Eye (tissue), 1 donor: ENCODE data around the gene THSD7A.

Experiments
- DNase-seq: peaks from one replicate; pipeline ENCODE4 v3.0.0-alpha.2; 2015

The THSD7A gene

DNA sequence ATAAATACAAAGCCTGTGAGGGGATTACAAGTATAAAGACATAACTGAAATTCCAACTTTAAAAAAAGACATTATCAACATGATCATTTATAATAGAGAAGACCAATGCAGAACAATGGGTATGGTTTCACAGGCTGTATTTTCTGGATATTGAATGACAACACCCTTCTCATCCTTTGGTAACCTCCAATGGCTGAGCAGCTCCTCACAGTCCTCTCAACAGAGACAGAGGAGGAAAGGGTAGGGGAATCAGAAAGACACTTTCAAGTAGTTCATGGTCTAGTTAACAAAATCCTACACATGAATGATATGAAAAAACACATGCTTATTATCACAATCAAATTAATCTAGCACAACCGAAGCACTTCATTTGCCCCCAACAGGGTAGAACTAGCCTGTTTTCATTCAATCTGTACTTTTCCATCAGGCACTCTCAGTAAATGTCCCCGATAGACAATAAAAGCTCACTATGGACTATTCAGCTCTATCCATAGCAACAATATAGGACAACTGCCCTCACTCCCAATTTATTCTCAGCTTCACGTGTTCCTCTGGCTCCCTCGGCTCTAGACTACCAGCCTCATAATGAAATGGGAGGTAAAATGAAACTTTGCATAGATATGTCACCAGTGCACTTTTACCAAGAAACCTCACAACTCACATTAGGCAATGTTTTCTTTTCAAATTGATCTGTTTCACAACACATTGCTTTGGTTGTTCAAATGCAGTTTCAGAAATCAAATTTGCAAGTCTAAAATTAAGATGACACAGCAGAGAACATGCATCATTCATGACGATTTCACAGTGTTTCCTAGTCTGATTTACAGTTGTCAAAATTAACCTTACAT lies 211.4 kb downstream of the THSD7A start:
- no peak for DNase-seq

DNA sequence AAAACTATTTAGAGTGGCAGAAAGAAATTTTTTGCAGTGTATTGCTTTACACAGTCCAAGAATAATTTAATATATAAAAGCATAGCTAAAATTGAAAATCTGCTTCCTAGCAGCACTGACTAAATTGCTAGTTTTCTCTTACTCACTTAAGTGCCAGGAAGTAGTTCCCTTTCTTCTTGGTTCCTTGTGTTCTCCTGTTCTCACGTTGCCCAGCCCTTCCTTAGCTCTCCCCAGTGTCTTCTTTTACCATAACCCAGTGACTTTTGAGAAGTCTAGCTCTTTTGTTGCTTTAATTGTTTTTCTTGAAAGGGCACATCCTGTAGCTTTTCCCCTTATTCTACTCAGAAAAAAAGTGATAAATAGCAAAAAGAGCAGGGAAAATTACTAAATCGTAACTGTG lies 215.5 kb downstream of the THSD7A start:
- DNase-seq, result no peak

DNA sequence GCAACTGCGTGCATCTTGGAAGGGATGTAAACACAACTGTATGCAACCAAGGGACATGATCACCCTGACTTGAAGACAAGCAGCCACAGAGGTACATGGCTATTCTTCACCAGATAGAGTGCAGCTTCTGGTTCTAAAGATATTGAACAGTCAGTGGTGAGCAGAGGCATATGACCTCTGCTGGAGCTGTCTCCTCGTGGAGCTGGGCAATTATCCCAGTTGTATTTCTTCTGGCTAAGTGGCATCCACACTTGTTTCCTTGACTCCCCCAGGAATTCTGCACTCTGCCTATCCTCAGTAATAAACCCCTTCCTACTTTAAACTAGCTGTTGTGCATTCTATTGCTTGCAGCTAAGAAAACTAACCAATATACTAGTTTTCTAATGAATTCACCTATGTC lies 216.8 kb downstream of the THSD7A start:
- peak; percentile 39 for DNase-seq

DNA sequence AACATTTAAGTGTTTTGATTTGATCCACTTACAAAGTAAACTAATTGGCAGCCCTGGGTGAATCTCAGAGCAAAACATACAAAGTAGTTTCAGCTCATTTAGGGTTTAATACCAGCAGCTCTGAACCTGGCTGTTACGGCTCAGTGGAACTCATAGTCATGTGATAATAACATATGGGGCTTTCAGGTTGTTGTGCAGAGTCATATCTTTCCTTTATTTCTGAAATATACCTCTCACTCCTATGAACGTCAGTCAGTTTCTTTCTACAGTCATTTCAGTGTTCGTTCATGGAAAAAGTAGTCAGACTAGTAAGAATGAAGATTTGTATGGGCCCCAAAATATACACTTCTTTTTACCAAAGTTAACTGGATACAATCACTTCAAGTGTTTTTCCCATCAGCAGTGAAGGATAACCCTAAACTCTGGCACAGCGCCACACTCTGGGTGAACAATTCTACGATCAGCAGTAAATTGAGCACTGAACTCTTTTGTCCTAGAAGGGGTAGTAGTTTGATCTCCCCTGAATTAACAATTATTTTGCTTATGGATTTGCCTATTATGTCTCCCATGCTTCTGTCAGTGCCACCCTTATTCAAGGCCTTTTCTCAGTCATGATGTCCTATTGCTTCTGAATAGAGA lies 218.6 kb downstream of the THSD7A start:
- DNase-seq, result no peak

DNA sequence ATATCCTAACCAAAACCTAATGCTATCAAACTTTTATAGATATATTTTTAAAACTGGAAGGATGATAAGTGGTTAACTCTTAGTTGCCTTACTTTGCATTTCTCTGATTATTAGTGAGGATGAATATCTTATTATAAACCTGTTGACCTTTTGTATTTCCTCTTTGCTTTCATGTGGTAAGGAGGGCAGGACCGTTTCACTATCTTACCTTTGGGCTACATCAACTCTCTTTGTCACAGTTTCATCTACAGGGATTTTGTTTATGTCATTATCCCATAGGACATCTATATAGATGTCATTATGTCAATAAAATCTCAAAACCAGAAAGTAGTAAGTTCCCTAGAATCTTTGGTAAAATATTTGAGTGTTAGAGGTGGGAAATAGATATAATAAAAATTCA lies 219.3 kb downstream of the THSD7A start:
- DNase-seq, result no peak

DNA sequence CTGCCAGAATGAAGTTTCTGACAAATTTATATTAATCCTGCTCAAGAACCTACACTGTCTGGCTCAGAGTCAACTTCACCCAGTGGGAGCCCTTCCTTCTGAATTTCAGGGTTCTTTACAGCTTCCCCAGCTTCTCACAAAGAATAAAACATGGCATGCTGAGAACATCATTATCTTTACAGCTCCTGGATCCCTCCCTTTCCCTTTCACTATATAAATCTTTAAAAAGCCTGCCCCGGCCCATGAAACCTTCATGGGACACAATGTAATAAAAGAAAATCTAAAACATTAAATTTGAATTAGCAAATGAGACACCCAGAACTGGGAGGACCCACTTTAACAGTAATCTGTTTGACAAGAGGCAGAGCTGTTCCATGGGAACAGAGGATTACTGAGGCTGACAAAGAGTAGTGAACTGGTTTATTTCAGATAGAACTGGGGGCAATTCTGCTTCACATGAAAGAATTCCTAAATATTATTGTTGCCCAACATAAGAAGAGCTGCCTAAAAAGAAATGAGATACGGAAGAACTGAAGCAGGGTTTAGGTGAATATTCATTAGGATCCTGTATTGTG lies 222.8 kb downstream of the THSD7A start:
- DNase-seq, result no peak

DNA sequence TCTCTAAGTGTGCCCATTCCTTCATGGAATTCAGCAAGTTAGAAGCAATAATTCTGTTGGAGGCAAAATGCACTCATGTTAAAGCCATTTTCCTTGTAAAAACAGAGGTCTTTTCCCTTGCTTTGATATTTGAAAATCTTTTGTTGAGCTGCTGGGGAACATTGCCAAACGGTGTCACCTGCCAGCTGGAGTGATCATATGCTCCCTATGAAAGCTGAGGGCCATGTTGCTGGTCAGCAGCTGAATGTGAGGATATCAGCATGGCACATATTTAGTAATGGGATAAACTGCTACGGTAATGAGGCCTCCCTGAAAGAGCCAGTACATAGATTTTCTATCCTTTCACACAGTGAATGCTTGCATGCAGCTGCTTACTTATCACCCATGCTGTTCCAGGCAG lies 224.3 kb downstream of the THSD7A start:
- DNase-seq, result peak; percentile 38

DNA sequence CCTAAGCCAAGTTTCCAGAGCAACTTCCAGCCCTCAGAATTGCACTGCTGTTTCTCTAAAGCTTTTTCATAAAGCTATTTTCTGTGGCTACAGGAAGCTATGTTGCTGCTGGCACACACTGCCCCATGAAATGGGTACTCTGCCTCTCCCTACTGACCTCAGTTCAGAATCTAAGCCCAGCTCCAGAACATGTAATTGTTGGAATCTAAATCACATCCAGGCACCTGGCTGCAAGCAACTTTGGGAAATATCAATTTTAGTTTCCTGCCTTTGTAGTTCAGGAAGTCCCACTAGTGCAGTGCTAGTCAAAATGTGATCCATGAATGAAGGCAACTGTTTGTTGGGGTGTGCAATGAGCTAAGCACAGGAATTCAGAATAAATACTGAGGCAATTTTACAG lies 226.2 kb downstream of the THSD7A start:
- no peak for DNase-seq

DNA sequence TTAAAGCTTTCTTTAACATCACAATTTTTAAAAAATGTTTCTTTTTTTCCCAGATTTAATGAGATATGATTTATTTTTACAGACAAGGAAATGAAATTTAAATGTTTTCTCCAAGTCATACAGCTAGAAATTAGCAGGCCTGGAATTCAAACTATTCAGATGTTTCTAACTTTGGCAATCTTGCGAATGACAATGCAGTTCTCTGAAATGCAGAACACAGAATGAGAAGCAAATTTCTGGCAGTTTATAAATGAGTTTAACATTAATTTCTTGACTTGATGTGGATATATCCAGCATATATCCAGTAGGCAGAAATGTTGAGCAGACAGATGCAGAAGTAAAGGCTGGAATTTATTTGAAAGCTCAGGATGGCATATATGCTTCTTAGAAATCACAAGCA lies 227.5 kb downstream of the THSD7A start:
- no peak for DNase-seq

DNA sequence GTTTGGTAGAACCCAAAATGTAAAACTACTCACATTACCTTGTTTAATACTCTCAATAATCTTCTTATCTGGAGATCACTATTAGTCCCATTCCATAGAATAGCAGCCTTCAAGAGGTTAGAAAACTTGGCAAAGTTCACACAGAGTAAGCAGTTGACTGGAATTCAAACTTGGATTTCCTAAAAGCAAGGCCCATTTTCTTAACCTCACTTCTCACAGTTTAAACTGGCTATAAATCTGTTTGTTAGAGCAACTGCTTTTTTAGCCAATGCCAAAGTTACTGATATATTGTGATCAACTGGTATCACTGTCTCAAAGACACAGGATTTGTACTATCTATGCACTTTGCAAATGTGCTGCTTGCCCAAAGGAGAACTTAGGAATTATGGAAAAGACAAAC lies 230.2 kb downstream of the THSD7A start:
- no peak for DNase-seq

DNA sequence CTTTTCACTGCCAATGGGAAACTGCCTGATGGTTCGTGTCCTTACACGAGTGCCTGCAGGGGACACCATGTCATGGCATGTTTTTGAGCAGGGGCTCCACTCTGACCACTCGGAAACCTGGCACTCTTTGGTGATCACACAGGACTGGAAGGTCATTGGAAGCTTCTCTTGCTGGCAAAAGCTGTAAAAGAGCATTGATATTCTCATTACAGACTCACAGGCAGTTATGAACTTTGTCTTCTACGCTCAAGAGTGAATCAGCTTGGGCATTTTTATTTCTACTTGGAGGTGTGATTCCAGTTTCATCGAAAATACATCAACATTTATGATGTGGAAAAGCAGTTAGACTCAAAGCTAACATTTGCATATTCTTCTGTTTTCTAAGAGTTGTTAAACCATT lies 238.7 kb downstream of the THSD7A start:
- DNase-seq, result no peak

DNA sequence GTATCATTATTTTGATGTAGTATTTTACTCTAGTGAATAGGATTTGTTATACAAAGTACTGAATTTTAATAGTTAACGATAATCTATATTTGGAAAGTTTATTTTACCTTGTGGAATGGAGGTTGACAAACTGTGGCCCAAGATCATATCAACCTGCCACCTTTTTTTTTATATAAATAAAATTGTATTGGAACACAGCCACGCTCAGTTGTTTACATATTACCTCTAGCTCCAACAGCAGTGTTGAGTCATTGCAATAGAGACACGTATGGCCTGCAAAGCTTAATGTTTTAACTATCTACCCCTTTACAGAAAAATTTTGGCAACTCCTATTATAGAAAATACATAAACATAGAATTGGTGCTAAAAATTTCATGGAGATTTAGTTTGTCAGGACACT lies 239.3 kb downstream of the THSD7A start:
- no peak for DNase-seq

DNA sequence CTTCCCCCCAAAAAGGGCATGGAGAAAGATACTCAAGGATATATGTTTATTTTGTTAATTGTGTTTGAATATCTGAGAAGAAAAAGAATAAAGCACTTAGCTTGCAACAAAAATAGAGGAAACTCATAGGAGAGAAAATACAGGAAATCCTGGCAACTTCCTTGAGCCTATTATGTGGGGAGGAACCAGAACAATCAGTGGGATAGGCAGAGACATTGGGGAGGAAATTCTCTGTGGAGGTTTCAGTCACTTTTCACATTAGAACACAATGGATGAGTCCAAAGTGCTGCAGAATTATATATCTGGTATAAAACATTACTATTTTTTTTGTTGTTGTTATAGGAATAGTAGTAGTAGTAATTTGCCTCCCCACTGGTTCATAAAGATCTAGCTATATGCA lies 240.1 kb downstream of the THSD7A start:
- no peak for DNase-seq

DNA sequence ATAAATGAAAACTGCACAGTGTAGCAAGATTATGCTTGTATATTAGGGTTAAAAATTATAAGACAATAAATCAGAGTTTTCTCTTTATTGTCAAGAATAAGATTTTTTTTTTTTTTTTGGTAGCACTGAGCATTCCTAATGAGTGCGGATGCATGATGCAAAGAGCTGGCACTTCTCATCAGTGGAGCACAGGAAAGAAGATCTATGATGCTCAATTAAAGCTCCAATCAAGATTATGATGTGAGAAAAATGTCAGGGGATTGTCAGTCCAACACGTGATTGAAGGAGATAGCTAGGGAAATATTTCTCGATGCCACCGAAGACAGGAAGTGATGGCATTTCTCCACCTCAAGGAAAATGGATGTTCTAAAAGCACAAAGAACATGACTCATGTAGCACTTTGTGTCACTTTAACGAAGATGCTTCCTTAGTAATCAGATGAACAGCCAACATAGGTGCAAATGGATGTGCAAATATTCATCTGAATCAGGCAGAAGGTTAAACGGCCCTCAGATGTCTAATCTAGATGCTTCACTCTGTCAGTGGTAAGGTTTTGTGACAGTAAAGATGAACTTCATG lies 240.9 kb downstream of the THSD7A start:
- DNase-seq, result no peak

DNA sequence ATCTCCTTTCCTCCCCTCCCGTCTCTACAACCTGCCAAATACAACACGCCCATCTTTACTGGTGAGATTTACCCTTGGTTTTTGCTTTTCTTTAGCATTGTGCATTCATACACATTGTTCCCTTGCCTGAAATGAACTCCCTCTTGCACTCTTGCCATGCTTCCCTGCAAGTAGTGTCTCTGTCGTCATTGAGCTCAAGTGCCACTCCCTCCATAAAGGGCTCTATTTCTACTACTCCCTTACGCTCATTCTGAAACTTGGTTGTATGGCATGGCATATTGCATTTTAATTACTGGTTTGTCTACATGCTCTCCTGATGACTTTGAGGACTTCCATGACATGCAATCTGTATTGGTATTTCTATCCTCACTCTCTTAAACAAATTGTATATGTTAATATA lies 242.7 kb downstream of the THSD7A start:
- DNase-seq, result no peak

DNA sequence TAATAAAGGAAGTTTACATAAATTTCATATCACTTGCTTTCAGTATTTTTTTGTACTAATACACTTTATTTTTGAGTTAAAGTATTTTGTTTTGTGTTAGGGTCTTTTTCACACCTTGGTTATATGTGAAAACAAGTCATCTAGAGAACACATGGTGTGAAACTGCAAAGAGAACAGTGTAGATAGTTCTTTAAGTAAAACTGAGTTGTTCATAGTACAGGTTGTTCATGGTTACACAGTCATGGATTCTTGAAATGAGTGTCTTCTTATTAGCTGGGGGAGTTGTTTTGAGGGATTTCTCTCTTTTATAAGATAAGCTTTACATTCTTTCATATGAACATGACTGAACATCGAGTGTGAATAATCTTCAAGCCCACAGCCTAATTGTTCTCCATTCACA lies 244.2 kb downstream of the THSD7A start:
- no peak for DNase-seq

DNA sequence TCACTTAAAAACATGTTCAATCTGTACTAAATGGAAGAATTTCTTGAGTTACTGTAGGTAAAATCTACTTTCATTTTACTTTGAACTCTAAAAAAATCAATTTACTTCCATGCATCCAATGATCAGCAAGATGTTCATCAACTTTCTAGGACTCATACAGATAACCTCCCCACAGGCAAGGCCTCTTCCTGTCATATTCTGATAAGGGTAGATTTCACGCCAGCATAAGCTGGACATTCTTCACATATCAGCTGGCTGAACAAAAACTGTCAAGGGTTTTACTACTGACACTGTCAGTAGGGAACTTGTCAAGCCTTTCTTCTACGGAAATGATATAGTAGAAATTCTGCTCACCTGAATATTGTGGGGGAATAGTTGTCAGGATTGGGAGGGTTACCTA lies 244.9 kb downstream of the THSD7A start:
- no peak for DNase-seq

DNA sequence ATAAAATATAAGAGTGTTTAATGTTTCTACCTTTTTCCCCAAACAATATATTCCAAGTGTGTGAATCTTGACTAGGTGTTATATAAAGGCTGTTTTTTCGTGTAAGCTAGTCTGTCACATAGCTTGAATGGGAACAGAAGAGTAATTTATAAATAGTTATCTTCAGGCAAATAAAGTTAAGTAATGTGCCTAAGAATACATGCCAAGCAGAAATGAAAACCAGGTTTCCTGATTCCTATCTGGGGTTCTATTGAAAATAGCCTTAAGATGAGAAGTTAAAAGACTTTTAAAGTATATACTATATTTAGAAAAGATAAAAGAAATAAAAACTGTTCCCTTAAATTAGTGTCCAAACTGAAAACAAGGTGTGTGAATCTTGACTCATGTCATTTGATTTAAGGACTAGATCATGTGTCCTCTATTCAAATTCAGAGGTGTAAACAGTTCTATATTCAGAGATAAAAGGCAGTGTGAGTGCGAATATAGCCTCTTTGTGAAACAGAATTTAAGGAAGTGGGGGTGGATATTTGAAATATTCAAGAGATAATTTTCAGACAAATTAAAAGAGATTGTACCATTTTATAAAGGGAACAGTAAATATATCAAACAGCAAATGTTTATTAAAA lies 247.5 kb downstream of the THSD7A start:
- no peak for DNase-seq

DNA sequence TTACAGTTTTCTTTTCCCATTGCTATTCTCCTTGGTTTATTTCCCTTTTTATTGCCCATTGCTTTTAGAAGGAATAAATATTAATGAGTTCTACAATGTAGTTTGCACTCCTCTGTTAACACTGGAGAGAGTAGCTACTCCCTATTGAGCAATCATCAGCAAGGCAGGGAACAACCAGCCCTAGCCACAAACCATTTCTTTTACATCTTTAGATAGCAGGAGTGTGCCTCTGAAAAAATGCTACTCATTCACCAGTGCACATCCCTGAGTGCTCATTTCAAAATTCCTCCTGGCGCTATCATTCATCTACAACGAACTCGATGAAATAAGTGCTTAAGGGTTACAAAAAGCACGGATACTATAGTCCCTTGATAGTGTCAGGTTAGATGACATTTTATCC lies 252.9 kb downstream of the THSD7A start:
- no peak for DNase-seq

DNA sequence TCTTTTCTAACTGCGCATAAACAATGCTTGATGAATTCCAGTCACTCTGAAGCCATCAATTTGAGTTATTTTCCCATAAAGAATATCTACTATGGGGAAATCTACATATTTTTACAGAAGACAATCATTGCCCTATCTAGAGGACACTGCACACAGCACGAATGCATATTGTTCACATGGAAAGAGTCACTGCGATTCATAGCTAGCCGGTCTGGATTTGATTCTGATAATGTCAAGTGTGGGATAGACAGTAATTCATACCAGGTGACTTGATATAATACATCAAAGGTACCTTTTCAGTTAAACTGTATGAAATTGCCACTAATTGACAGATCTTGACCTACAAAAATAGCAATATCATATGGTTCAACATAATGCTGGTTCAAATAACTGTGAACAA lies 255.7 kb downstream of the THSD7A start:
- no peak for DNase-seq

DNA sequence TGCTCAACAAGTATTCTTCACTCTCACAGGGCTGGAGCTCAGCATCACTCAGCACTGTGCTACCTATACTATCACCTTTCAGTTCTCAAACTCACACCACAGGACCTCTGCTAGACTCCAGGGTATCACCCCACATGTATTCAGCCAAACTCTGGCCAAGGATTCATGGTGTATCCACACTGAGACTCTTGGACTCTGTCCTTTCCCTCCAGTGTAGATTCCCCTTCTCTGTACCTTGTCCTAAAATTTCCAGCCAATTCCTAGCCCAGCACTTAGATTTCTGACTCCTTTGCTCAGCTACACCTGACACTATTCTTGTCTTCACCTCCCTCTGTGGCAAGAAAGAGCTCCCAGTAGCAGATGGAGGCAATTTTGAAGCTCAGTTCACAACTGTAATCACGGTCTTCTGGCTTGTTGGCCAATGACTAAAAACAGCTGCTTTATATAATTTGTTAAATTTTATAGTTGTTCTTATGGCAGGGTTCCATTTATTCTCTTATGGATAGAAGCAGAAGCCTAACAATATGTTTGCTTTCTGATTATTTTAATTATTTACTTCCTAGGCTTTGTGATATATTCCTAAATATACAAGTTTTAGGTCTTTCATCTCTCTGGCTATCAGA lies 258.8 kb downstream of the THSD7A start:
- no peak for DNase-seq

DNA sequence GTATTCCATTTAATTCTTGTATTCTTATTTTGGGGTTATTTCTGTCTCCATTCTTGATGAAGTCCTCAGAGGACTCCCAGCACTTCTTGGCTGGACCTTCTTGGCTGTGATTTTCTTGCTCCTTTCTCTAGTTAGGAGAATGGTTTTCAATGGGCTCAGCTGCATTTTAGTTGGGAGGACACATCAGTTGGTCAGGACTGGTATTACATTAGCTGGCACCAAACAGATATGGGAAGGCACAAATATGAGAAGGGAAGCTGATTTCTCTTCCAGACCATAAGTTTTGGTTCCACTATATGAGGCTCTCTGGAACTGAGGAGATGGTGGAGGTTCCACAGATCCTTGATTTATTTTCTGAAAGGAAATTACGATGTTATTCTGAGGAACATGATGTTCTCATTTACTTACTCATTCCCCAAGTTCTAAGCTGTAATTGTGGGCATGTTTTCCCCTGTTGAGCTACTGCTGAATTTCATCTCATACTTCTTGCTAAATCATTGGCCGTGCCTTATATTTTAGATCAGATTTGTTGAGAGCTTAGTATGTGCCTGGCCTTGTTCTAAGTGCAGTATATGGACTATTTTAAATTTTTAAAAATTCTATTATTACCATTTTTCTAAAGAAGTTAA lies 261.0 kb downstream of the THSD7A start:
- no peak for DNase-seq

DNA sequence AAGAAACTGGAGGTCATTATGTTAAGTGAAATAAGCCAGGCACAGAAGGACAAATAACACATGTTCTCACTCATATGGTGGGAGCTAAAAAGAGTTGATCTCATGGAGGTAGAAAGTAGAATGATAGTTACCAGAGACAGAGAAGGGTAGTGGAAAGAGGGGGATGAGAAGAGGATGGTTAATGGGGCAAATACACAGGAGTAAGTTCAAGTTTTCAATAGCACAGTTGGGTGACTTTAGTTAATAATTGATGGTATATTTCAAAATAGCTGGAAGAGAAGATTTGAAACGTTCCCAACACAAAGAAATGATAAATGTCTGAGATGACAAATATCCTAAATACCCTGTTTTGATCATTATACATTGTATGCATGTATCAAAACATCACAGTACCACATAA lies 261.8 kb downstream of the THSD7A start:
- DNase-seq, result no peak
